H9 (cell line): ENCODE measurements around the gene IGF1R. TPM values are rescaled to one million over a fixed set of nuclear protein-coding genes. Genes with fewer than 3 reads are reported as not detected.

Experiments used
- DNase-seq: peaks from one replicate; pipeline ENCODE4 v3.0.0-alpha.2; 2017
- H2AFZ ChIP-seq: one replicate; pipeline ENCODE4 v1.6.1; 2013; ENCODE audit warnings: mild to moderate bottlenecking, low read length, control low read depth, moderate library complexity
- H2AK5ac ChIP-seq: 2 replicates; pipeline ENCODE4 v1.6.1; 2013; ENCODE audit warnings: low read length, control low read depth, mixed read lengths; ENCODE audit not compliant: insufficient read length
- H2BK120ac ChIP-seq: one replicate; pipeline ENCODE4 v1.6.1; 2013; ENCODE audit warnings: low read depth, mild to moderate bottlenecking, low read length, control low read depth, inconsistent platforms; ENCODE audit not compliant: poor library complexity, severe bottlenecking
- H2BK12ac ChIP-seq: 2 replicates; pipeline ENCODE4 v1.6.1; 2013; ENCODE audit warnings: low read length, control low read depth, mixed read lengths, low read depth; ENCODE audit not compliant: insufficient read length
- H2BK15ac ChIP-seq: 2 replicates; pipeline ENCODE4 v1.6.1; 2013; ENCODE audit warnings: low read depth, low read length, control low read depth
- H2BK20ac ChIP-seq: one replicate; pipeline ENCODE4 v1.6.1; 2013; ENCODE audit warnings: low read depth, mild to moderate bottlenecking, low read length, control low read depth, inconsistent platforms; ENCODE audit not compliant: poor library complexity, severe bottlenecking
- H2BK5ac ChIP-seq: 2 replicates; pipeline ENCODE4 v1.6.1; 2013; ENCODE audit warnings: low read length, control low read depth, mixed read lengths; ENCODE audit not compliant: insufficient read length
- H3K14ac ChIP-seq: 2 replicates; pipeline ENCODE4 v1.6.1; 2013; ENCODE audit warnings: low read length, control low read depth; ENCODE audit not compliant: insufficient read depth
- H3K18ac ChIP-seq: 2 replicates; pipeline ENCODE4 v1.6.1; 2013; ENCODE audit warnings: low read depth, mild to moderate bottlenecking, mixed read lengths, low read length, control low read depth; ENCODE audit not compliant: insufficient read length
- H3K23ac ChIP-seq: 2 replicates; pipeline ENCODE4 v1.6.1; 2013; ENCODE audit warnings: low read length, control low read depth, mixed read lengths, low read depth; ENCODE audit not compliant: insufficient read length
- H3K23me2 ChIP-seq: 2 replicates; pipeline ENCODE4 v1.6.1; 2013; ENCODE audit warnings: low read depth, mild to moderate bottlenecking, mixed read lengths, low read length, control low read depth; ENCODE audit not compliant: insufficient read length, poor library complexity, severe bottlenecking
- H3K27ac ChIP-seq: 2 replicates; pipeline ENCODE4 v1.5.1; 2013; ENCODE audit warnings: low read length, control low read depth, mixed read lengths, low read depth; ENCODE audit not compliant: insufficient read length
- H3K27me3 ChIP-seq: 2 replicates; pipeline ENCODE4 v1.6.1; 2013; ENCODE audit warnings: low read length, control low read depth, inconsistent platforms; ENCODE audit not compliant: insufficient read depth
- H3K4ac ChIP-seq: 2 replicates; pipeline ENCODE4 v1.6.1; 2013; ENCODE audit warnings: low read depth, mild to moderate bottlenecking, control low read depth, inconsistent platforms, low read length, moderate library complexity
- H3K4me1 ChIP-seq: 2 replicates; pipeline ENCODE4 v1.6.1; 2013; ENCODE audit warnings: low read length, control low read depth, inconsistent platforms; ENCODE audit not compliant: insufficient read depth
- H3K4me2 ChIP-seq: 2 replicates; pipeline ENCODE4 v1.6.1; 2013; ENCODE audit warnings: low read length, control low read depth, mixed read lengths; ENCODE audit not compliant: insufficient read length, insufficient read depth
- H3K56ac ChIP-seq: 2 replicates; pipeline ENCODE4 v1.6.1; 2013; ENCODE audit warnings: low read depth, mild to moderate bottlenecking, mixed read lengths, low read length, control low read depth; ENCODE audit not compliant: insufficient read length
- H3K79me1 ChIP-seq: 2 replicates; pipeline ENCODE4 v1.6.1; 2013; ENCODE audit warnings: low read depth, mild to moderate bottlenecking, moderate library complexity, low read length, control low read depth, inconsistent platforms; ENCODE audit not compliant: insufficient read depth, poor library complexity, severe bottlenecking
- H3K79me2 ChIP-seq: 2 replicates; pipeline ENCODE4 v1.6.1; 2013; ENCODE audit warnings: low read length, control low read depth, inconsistent platforms; ENCODE audit not compliant: insufficient read depth
- H3K9ac ChIP-seq: 2 replicates; pipeline ENCODE4 v1.6.1; 2013; ENCODE audit warnings: low read length, control low read depth, mixed read lengths; ENCODE audit not compliant: insufficient read length; ENCODE audit errors: extremely low read depth
- H3K9me3 ChIP-seq: one replicate; pipeline ENCODE4 v1.6.1; 2013; ENCODE audit warnings: low read depth, low read length, inconsistent platforms; ENCODE audit not compliant: control insufficient read depth
- H3T11ph ChIP-seq: one replicate; pipeline ENCODE4 v1.6.1; 2013; ENCODE audit warnings: mild to moderate bottlenecking, low read length, control low read depth, inconsistent platforms
- H4K20me1 ChIP-seq: one replicate; pipeline ENCODE4 v1.6.1; 2013; ENCODE audit not compliant: control insufficient read depth, insufficient read length, insufficient read depth
- H4K5ac ChIP-seq: 2 replicates; pipeline ENCODE4 v1.6.1; 2013; ENCODE audit warnings: low read depth, mild to moderate bottlenecking, mixed read lengths, low read length, control low read depth; ENCODE audit not compliant: insufficient read length
- H4K8ac ChIP-seq: replicated peaks from 2 replicates; pipeline ENCODE4 v1.6.1; 2013; ENCODE audit warnings: low read length, control low read depth, mixed read lengths, low read depth; ENCODE audit not compliant: insufficient read length
- H4K91ac ChIP-seq: 2 replicates; pipeline ENCODE4 v1.6.1; 2013; ENCODE audit warnings: low read depth, mild to moderate bottlenecking, moderate library complexity, mixed read lengths, low read length, control low read depth; ENCODE audit not compliant: insufficient read length
- H3K27ac Mint-ChIP-seq, 3 experiments: 2 replicates in 2 of 3; 3 replicates in 1 of 3; pipeline ENCODE4 v1.8.0; 2020 to 2021; ENCODE audit warnings: mixed read lengths in 3 of 3, mild to moderate bottlenecking in 1 of 3, moderate library complexity in 1 of 3
- H3K27me3 Mint-ChIP-seq: 2 replicates; pipeline ENCODE4 v1.8.0; 2021; ENCODE audit warnings: low read depth, mild to moderate bottlenecking, moderate library complexity, mixed read lengths
- H3K36me3 Mint-ChIP-seq, 3 experiments: 2 replicates in 2 of 3; 3 replicates in 1 of 3; pipeline ENCODE4 v1.8.0; 2020 to 2021; ENCODE audit warnings: low read depth in 3 of 3, mixed read lengths in 3 of 3; ENCODE audit not compliant: insufficient read depth in 1 of 3
- H3K4me1 Mint-ChIP-seq, 2 experiments: 2 replicates each; pipeline ENCODE4 v1.8.0; 2020; ENCODE audit warnings: mixed read lengths in 2 of 2
- H3K4me3 Mint-ChIP-seq, 2 experiments: 2 replicates in 1 of 2; 3 replicates in 1 of 2; pipeline ENCODE4 v1.8.0; 2020 to 2021; ENCODE audit warnings: mild to moderate bottlenecking in 2 of 2, mixed read lengths in 2 of 2, moderate library complexity in 1 of 2
- H3K9me3 Mint-ChIP-seq, 2 experiments: 2 replicates in 1 of 2; 3 replicates in 1 of 2; pipeline ENCODE4 v1.8.0; 2020; ENCODE audit warnings: mild to moderate bottlenecking in 2 of 2, mixed read lengths in 2 of 2, moderate library complexity in 1 of 2
- WGBS: extraction: QIAGEN DNeasy Blood & Tissue Kit; methylation state at CpG from one replicate; pipeline ENCODE4 v1.1.7; 2013; ENCODE audit warnings: missing lambda C conversion rate, low lambda C conversion rate, mixed read lengths; ENCODE audit not compliant: insufficient read length; ENCODE audit errors: extremely low coverage; 5-methylcytosine and 5-hydroxymethylcytosine counted together
- total RNA-seq: library from RNA; stranded (reverse); gene quantifications from 2 replicates; pipeline ENCODE4 v1.2.1, GENCODE V29; 2021
- TF ChIP-seq, protein P1 (sequence below): fragments of 200-600 bp; sonication (generic); conservative IDR thresholded peaks from 3 replicates; pipeline ENCODE4 v1.8.0; 2021; ENCODE audit warnings: antibody characterized with exemption, mild to moderate bottlenecking

IGF1R gene
- total RNA-seq, 1 experiment from 2014 or later = 70.0 TPM

DNA sequence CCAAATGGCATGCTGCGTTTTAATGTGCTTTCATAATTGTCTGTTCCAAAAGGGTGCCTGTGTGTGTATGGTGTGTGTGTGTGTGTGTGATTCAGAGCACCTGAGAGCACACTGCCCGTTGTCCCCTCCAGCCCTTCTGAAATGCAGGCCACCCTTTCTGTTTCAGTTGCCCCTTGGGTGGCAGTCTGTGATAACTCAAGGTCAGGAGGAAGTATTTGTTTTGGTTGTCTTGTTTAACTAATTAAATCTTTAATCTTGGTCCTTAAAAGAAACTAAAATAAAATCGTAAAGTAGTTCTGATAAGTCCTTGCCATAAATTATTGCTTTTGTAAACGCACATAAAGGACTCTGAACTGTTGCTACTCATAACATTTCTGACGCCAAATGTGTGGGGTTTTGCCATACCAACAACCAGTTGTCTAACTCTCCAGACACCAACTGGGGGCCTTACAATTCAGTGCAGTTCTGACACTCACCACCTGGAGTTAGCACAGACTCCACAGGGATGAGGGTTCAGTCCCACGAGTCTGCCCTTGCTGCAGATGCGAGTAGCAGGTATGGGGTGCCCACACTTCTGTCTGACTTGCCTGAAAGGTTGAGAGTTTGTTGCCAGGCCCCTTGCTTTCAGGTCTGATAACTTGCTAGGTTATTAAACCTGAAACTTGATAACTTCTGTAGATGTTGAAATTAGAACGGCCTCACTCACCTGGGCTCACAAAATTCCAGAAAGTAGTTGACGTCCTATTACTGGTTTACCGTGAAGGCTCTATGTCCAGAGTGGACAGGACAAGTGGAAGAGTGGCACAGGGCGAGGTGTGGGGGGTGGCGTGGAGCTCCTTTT, 157.3 kb downstream of the IGF1R start:
- no peaks in the 10 kb centered on the region; a peak in 1 of 5 replicates for H3K9me3 Mint-ChIP-seq
- Histone ChIP-seq H2BK15ac (no peak overlapping the region), H4K20me1 (no peaks in the 10 kb centered on the region), H3K23me2 (peaks cover 8% of the 10 kb centered on the region), H2AK5ac (no peak overlapping the region), H2AFZ (no peak overlapping the region), H3K14ac (no peak overlapping the region), H2BK12ac (no peak overlapping the region), H3K23ac (no peak overlapping the region), H3K4ac (no peak overlapping the region), H3K9me3 (no peaks in the 10 kb centered on the region), H3K27me3 (no peaks in the 10 kb centered on the region), H2BK120ac (no peak overlapping the region), H3K79me2 (peaks cover 49% of the 10 kb centered on the region; the same call in 1 of the 2 replicates), H2BK5ac (no peak overlapping the region), H3K56ac (no peak overlapping the region), H4K8ac (no peak overlapping the region), H2BK20ac (no peak overlapping the region), H3K4me2 (no peak overlapping the region), H3K18ac (no peak overlapping the region), H3K79me1 (peaks cover 11% of the 10 kb centered on the region), H3K27ac (no peak overlapping the region), H4K5ac (no peak overlapping the region), H3K4me1 (peaks cover 17% of the 10 kb centered on the region), H3T11ph (no peak overlapping the region), H4K91ac (no peak overlapping the region), H3K9ac (no peak overlapping the region)
- peaks cover 0 to 4% (median 0%) of the 10 kb centered on the region in 3 experiments; a peak in 2 of 7 replicates for H3K36me3 Mint-ChIP-seq
- no peak for DNase-seq
- no peaks in the 10 kb centered on the region for H3K27me3 Mint-ChIP-seq
- WGBS = no CpG with 5 or more reads among the region's 12 CpGs
- H3K4me3 Mint-ChIP-seq = no peak overlapping the region
- peak overlapping the region in 2 of 3 experiments; percentile 48 to 91; a peak in 3 of 7 replicates for H3K27ac Mint-ChIP-seq
- TF ChIP-seq, protein P1, sequence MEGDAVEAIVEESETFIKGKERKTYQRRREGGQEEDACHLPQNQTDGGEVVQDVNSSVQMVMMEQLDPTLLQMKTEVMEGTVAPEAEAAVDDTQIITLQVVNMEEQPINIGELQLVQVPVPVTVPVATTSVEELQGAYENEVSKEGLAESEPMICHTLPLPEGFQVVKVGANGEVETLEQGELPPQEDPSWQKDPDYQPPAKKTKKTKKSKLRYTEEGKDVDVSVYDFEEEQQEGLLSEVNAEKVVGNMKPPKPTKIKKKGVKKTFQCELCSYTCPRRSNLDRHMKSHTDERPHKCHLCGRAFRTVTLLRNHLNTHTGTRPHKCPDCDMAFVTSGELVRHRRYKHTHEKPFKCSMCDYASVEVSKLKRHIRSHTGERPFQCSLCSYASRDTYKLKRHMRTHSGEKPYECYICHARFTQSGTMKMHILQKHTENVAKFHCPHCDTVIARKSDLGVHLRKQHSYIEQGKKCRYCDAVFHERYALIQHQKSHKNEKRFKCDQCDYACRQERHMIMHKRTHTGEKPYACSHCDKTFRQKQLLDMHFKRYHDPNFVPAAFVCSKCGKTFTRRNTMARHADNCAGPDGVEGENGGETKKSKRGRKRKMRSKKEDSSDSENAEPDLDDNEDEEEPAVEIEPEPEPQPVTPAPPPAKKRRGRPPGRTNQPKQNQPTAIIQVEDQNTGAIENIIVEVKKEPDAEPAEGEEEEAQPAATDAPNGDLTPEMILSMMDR = peak; percentile 49
- peaks cover 50 to 59% of the 10 kb centered on the region in 2 experiments for H3K4me1 Mint-ChIP-seq
